Fibroblast of the aortic adventitia (primary cell): ENCODE results near the gene SH3GLB2. TPM values are rescaled to one million over a fixed set of nuclear protein-coding genes. Genes with fewer than 3 reads are reported as not detected.

ENCODE experiments used
- DNase-seq: peaks from one replicate; pipeline ENCODE4 v3.0.0-alpha.2; 2010; ENCODE audit warnings: low read depth
- H3K4me3 ChIP-seq: 2 replicates; pipeline ENCODE4 v1.5.1; 2011; ENCODE audit warnings: low read depth, mild to moderate bottlenecking, control low read depth, low read length, moderate library complexity
- CTCF ChIP-seq: IDR thresholded peaks from 2 replicates; pipeline ENCODE4 v1.5.1; 2011; ENCODE audit warnings: mild to moderate bottlenecking, low read length, control low read depth, inconsistent platforms; ENCODE audit not compliant: insufficient read depth
- total RNA-seq: library from RNA; depleted of rRNA; stranded (reverse); fragments of >200 nt; gene quantifications from 2 replicates; pipeline ENCODE4 v1.2.3, GENCODE V29; 2012; ENCODE audit warnings: low replicate concordance

SH3GLB2 gene
- total RNA-seq, 1 donor: 41.0 TPM

- H3K4me3 ChIP-seq: no peak overlapping the region
- TF ChIP-seq CTCF: no peak
- DNase-seq: no peak
These were observed 24.9 kb upstream of the SH3GLB2 start for GRCh38 chr9:129053020-129053419.

- no peak for TF ChIP-seq CTCF
- DNase-seq: no peak
- no peak overlapping the region for H3K4me3 ChIP-seq
These were observed 24.5 kb upstream of the SH3GLB2 start for GRCh38 chr9:129052592-129052991.

GRCh38 chr9:129042016-129042415 lies 13.9 kb upstream of the SH3GLB2 start:
- TF ChIP-seq CTCF: no peak
- DNase-seq: no peak
- no peak overlapping the region for H3K4me3 ChIP-seq

DNA sequence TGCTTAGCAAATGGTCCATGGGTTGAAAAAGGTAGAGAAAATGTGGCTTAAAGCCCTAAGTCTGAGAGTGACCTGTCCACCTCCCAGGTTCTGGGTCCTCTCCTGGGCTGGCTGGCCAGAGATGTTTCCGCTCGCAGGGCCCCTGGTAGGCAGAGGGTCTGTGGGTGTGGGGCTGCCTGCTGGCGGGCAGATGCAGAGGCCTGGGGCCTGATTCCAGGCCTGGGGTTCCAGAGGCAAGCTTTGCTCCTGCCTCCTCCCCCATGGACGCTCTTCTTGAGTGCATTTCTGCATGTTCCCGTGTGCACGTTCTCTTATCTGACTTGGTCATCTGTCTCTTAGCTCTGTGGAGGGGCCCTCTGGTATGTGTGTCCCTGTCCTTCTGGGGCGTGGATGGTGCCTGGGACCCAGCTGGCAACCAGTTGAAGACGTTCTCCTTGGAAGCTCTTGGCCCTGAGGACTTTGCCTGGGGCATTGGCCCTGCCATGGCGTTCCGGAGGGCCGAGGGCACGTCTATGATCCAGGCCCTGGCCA lies 12.0 kb upstream of the SH3GLB2 start:
- no peak overlapping the region for H3K4me3 ChIP-seq
- DNase-seq: no peak
- TF ChIP-seq CTCF: no peak

DNA sequence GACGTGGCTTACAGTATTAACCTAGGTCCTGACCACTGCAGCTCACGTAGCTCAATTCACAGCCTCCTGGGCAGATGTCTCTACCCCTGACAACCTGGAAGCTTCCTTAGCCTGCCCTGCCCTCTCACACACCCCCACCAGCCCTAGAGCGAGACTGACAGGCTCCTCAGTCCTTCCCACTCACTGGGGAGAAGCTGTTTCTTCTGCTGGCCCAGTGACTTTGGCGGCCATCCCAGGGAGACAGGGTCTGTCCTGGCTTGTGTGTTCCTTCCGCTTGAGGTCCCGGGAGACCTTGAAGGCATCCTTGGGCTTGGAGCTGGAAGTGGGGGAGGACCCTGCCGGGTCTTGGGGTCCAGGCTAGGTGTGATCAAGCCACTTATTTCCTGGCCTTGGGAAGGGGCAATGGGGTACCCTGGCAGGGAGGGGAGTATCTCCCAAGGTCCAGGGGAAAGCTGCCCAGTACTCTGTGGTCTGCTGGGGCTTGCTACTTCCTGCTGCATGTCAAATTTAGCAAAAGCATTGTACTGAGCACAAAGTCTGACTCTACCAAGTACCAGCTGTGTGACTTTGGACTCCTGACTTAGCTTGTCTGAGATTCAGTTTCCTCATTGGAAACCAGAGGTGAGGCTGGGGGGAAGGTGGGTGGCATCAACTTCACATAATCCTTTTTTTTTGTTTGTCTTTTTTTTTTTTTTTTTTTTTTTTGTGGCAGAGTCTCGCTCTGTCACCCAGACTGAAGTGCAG lies 10.2 kb upstream of the SH3GLB2 start:
- no peak for DNase-seq
- peak overlapping the region; percentile 96 for H3K4me3 ChIP-seq
- TF ChIP-seq CTCF: no peak

DNA sequence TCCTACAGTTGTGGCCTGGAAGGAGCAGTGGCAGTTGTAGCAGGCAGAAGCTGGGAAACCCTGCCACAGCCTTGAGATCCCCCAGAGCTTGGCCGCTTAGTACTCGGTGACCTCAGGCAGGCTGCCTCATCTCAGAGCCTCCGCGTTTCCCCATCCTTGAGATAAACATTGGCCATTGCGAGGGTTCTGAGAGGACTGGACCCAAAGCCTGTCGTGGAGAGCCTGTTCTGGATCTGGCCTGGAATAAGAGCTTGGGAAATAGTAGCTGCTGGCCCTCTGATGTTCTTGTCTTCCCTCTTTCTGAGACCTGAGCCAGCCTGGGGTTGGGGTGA lies 9.6 kb upstream of the SH3GLB2 start:
- no peak for TF ChIP-seq CTCF
- no peak for DNase-seq
- H3K4me3 ChIP-seq: peak overlapping the region; percentile 96
